Endometrium (tissue), 2 donors: ENCODE data around the gene CAB39.

Experiments
- FAIRE-seq: peaks from 2 replicates; lab custom pipeline; 2012; peaks lifted over from hg19 to GRCh38; lab: Jason Lieb, UNC
- donor health status: control.
- donor health status: control.

The CAB39 gene

GRCh38 chr2:230821261-230821990 lies 108.8 kb downstream of the CAB39 start:
- no peak for FAIRE-seq

- FAIRE-seq = no peak
Measured at GRCh38 chr2:230821991-230822520, 109.4 kb downstream of the CAB39 start.

- FAIRE-seq = no peak
Measured at GRCh38 chr2:230823264-230823964, 110.8 kb downstream of the CAB39 start.

GRCh38 chr2:230824406-230824978 lies 111.8 kb downstream of the CAB39 start:
- no peak for FAIRE-seq

GRCh38 chr2:230825354-230825753 lies 112.7 kb downstream of the CAB39 start:
- FAIRE-seq = no peak

- FAIRE-seq = no peak
Measured at GRCh38 chr2:230827774-230828271, 115.2 kb downstream of the CAB39 start.

GRCh38 chr2:230828272-230828961 lies 115.8 kb downstream of the CAB39 start:
- no peak for FAIRE-seq

- no peak for FAIRE-seq
Measured at GRCh38 chr2:230829293-230829692, 116.7 kb downstream of the CAB39 start.

GRCh38 chr2:230829959-230830358 lies 117.3 kb downstream of the CAB39 start:
- FAIRE-seq = no peak

- FAIRE-seq = no peak
Measured at GRCh38 chr2:230830428-230830827, 117.8 kb downstream of the CAB39 start.

- FAIRE-seq = no peak
Measured at GRCh38 chr2:230840301-230840700, 127.7 kb downstream of the CAB39 start.

GRCh38 chr2:230842473-230842872 lies 129.8 kb downstream of the CAB39 start:
- no peak for FAIRE-seq

- no peak for FAIRE-seq
Measured at GRCh38 chr2:230843132-230843531, 130.5 kb downstream of the CAB39 start.

GRCh38 chr2:230846360-230846759 lies 133.7 kb downstream of the CAB39 start:
- no peak for FAIRE-seq

- no peak for FAIRE-seq
Measured at GRCh38 chr2:230847883-230848388, 135.3 kb downstream of the CAB39 start.

- FAIRE-seq = no peak
Measured at GRCh38 chr2:230849633-230850357, 137.2 kb downstream of the CAB39 start.

GRCh38 chr2:230850358-230850658 lies 137.7 kb downstream of the CAB39 start:
- no peak for FAIRE-seq

- FAIRE-seq = no peak
Measured at GRCh38 chr2:230852113-230852512, 139.5 kb downstream of the CAB39 start.

GRCh38 chr2:230861552-230862255 lies 149.1 kb downstream of the CAB39 start:
- no peak for FAIRE-seq

GRCh38 chr2:230862292-230862691 lies 149.7 kb downstream of the CAB39 start:
- FAIRE-seq = no peak

GRCh38 chr2:230863031-230863430 lies 150.4 kb downstream of the CAB39 start:
- FAIRE-seq = no peak
